Measurements from ENCODE around the gene LY9.
A peak's percentile ranks its signal among the peaks of the same experiment; 100 is the strongest.

The LY9 gene

GRCh38 chr1:160794376-160794775 lies 1.6 kb upstream of the LY9 start:
- Histone ChIP-seq H3K4me3 (no peak overlapping the region), H3K4me1 (peaks cover 53 to 66% (median 59%) of the 10 kb centered on the region in 10 experiments)
- peak in 5 of 11 experiments; percentile 15 to 56 (median 48); a peak in 4 of 22 replicates for TF ChIP-seq Cebpa-rat (IDR thresholded peaks at IDR 0.05)

GRCh38 chr1:160797271-160797709 lies 1.3 kb downstream of the LY9 start:
- peaks cover 6 to 11% (median 7%) of the 10 kb centered on the region in 11 experiments; a peak in 21 of 22 replicates for H3K9me3 ChIP-seq (replicated peaks in 1 of 11)
- peaks cover 0 to 8% (median 5%) of the 10 kb centered on the region in 11 experiments; a peak in 10 of 22 replicates for H3K36me3 ChIP-seq
- TF ChIP-seq Cebpa-rat (IDR thresholded peaks at IDR 0.05), result no peak
- H3K9ac ChIP-seq, result peak overlapping the region in 6 of 11 experiments; percentile 4 to 68 (median 31); a peak in 7 of 22 replicates
- no peaks in the 10 kb centered on the region for H4K20me1 ChIP-seq
- H3K4me2 ChIP-seq, result peak overlapping the region; percentile 69 to 87 (median 79)
- H3K27me3 ChIP-seq, result no peaks in the 10 kb centered on the region
- peak overlapping the region in 3 of 10 experiments; percentile 11 to 25 (median 13); a peak in 3 of 20 replicates for H3K4me3 ChIP-seq
- H3K27ac ChIP-seq, result peak overlapping the region in 10 of 11 experiments; percentile 52 to 82 (median 68); a peak in 18 of 22 replicates
- peaks cover 50 to 72% (median 64%) of the 10 kb centered on the region in 10 experiments for H3K4me1 ChIP-seq

More at GRCh38 chr1:160794376-160794775, 1.6 kb upstream of the LY9 start:
- Histone ChIP-seq H4K20me1 (no peaks in the 10 kb centered on the region), H3K4me2 (0 out of 22 replicates have a peak overlapping the region, but pooled peaks of 1 of the 11 experiments have one; percentile 10), H3K27me3 (no peaks in the 10 kb centered on the region), H3K9ac (no peak overlapping the region), H3K27ac (no peak overlapping the region), H3K9me3 (replicated peaks in 1 of 11) (peaks cover 0 to 7% (median 0%) of the 10 kb centered on the region in 11 experiments; a peak in 5 of 22 replicates), H3K36me3 (no peaks in the 10 kb centered on the region)

GRCh38 chr1:160797861-160798273 lies 1.9 kb downstream of the LY9 start:
- no peaks in the 10 kb centered on the region for H4K20me1 ChIP-seq
- peaks cover 0 to 13% (median 7%) of the 10 kb centered on the region in 11 experiments; a peak in 10 of 22 replicates for H3K36me3 ChIP-seq
- H3K4me3 ChIP-seq, result no peak overlapping the region; a peak in 1 of 20 replicates
- H3K27ac ChIP-seq, result peak overlapping the region in 9 of 11 experiments; percentile 25 to 82 (median 68); a peak in 14 of 22 replicates
- peak overlapping the region; percentile 69 to 87 (median 79); a peak in 21 of 22 replicates for H3K4me2 ChIP-seq
- TF ChIP-seq Cebpa-rat (IDR thresholded peaks at IDR 0.05), result peak in 1 of 11 experiments; percentile 38; a peak in 1 of 22 replicates
- H3K9me3 ChIP-seq (replicated peaks in 1 of 11), result peaks cover 6 to 13% (median 12%) of the 10 kb centered on the region in 11 experiments; a peak in 21 of 22 replicates
- peaks cover 50 to 72% (median 64%) of the 10 kb centered on the region in 10 experiments for H3K4me1 ChIP-seq
- no peaks in the 10 kb centered on the region for H3K27me3 ChIP-seq
- H3K9ac ChIP-seq, result peak overlapping the region in 4 of 11 experiments; percentile 6 to 50 (median 16); a peak in 4 of 22 replicates

- peak overlapping the region in 8 of 11 experiments; percentile 33 to 82 (median 64); a peak in 12 of 22 replicates for H3K27ac ChIP-seq
- peak overlapping the region; percentile 69 to 87 (median 79); a peak in 20 of 22 replicates for H3K4me2 ChIP-seq
- H3K9me3 ChIP-seq (replicated peaks in 1 of 11), result peaks cover 6 to 19% (median 15%) of the 10 kb centered on the region in 11 experiments; a peak in 21 of 22 replicates
- no peaks in the 10 kb centered on the region for H3K27me3 ChIP-seq
- H3K9ac ChIP-seq, result peak overlapping the region in 3 of 11 experiments; percentile 14 to 50 (median 19); a peak in 4 of 22 replicates
- H3K36me3 ChIP-seq, result peaks cover 0 to 15% (median 7%) of the 10 kb centered on the region in 11 experiments; a peak in 10 of 22 replicates
- peaks cover 50 to 72% (median 64%) of the 10 kb centered on the region in 10 experiments for H3K4me1 ChIP-seq
- H4K20me1 ChIP-seq, result no peaks in the 10 kb centered on the region
- no peak overlapping the region for H3K4me3 ChIP-seq
- TF ChIP-seq Cebpa-rat (IDR thresholded peaks at IDR 0.05), result no peak
These were observed 2.5 kb downstream of the LY9 start for GRCh38 chr1:160798439-160798838.

- H3K9me3 ChIP-seq (replicated peaks in 1 of 11), result peaks cover 12 to 30% (median 25%) of the 10 kb centered on the region in 11 experiments; a peak in 21 of 22 replicates
- H3K4me1 ChIP-seq, result peaks cover 50 to 72% (median 64%) of the 10 kb centered on the region in 10 experiments
- H3K4me2 ChIP-seq, result peak overlapping the region in 2 of 11 experiments; percentile 8 to 69; a peak in 3 of 22 replicates
- no peak overlapping the region for H3K9ac ChIP-seq
- H3K36me3 ChIP-seq, result peaks cover 0 to 15% (median 7%) of the 10 kb centered on the region in 11 experiments; a peak in 10 of 22 replicates
- H4K20me1 ChIP-seq, result no peaks in the 10 kb centered on the region
- no peak overlapping the region for H3K4me3 ChIP-seq
- no peak overlapping the region; a peak in 1 of 22 replicates for H3K27ac ChIP-seq
- no peak for TF ChIP-seq Cebpa-rat (IDR thresholded peaks at IDR 0.05)
- no peaks in the 10 kb centered on the region for H3K27me3 ChIP-seq
These were observed 3.7 kb downstream of the LY9 start for GRCh38 chr1:160799641-160800040.

GRCh38 chr1:160800142-160800541 lies 4.2 kb downstream of the LY9 start:
- H3K9me3 ChIP-seq (replicated peaks in 1 of 11), result peaks cover 12 to 35% (median 29%) of the 10 kb centered on the region in 11 experiments; a peak in 21 of 22 replicates
- H3K4me2 ChIP-seq, result peak overlapping the region in 10 of 11 experiments; percentile 24 to 69 (median 42); a peak in 14 of 22 replicates
- no peaks in the 10 kb centered on the region for H3K27me3 ChIP-seq
- no peaks in the 10 kb centered on the region for H4K20me1 ChIP-seq
- H3K4me3 ChIP-seq, result no peak overlapping the region
- peaks cover 0 to 15% (median 7%) of the 10 kb centered on the region in 11 experiments; a peak in 10 of 22 replicates for H3K36me3 ChIP-seq
- no peak overlapping the region for H3K9ac ChIP-seq
- TF ChIP-seq Cebpa-rat (IDR thresholded peaks at IDR 0.05), result no peak
- no peak overlapping the region for H3K27ac ChIP-seq
- H3K4me1 ChIP-seq, result peaks cover 50 to 67% (median 60%) of the 10 kb centered on the region in 10 experiments

- Histone ChIP-seq H3K4me2 (peak overlapping the region; percentile 24 to 69 (median 37); a peak in 19 of 22 replicates), H4K20me1 (no peaks in the 10 kb centered on the region), H3K36me3 (peaks cover 0 to 15% (median 7%) of the 10 kb centered on the region in 11 experiments; a peak in 10 of 22 replicates), H3K27me3 (no peaks in the 10 kb centered on the region), H3K27ac (peak overlapping the region in 4 of 11 experiments; percentile 1 to 40 (median 26); a peak in 5 of 22 replicates), H3K4me1 (peaks cover 43 to 60% (median 54%) of the 10 kb centered on the region in 10 experiments), H3K9ac (no peak overlapping the region), H3K9me3 (replicated peaks in 1 of 11) (peaks cover 15 to 42% (median 34%) of the 10 kb centered on the region in 11 experiments; a peak in 21 of 22 replicates), H3K4me3 (no peak overlapping the region)
- TF ChIP-seq Cebpa-rat (IDR thresholded peaks at IDR 0.05), result no peak
These were observed 4.9 kb downstream of the LY9 start for GRCh38 chr1:160800645-160801408.

- no peak for TF ChIP-seq Cebpa-rat (IDR thresholded peaks at IDR 0.05)
- H3K4me3 ChIP-seq, result no peak overlapping the region
- no peaks in the 10 kb centered on the region for H4K20me1 ChIP-seq
- peaks cover 0 to 15% (median 10%) of the 10 kb centered on the region in 11 experiments; a peak in 11 of 22 replicates for H3K36me3 ChIP-seq
- peaks cover 31 to 48% (median 42%) of the 10 kb centered on the region in 10 experiments for H3K4me1 ChIP-seq
- H3K27me3 ChIP-seq, result no peaks in the 10 kb centered on the region
- H3K9me3 ChIP-seq (replicated peaks in 1 of 11), result peaks cover 26 to 54% (median 46%) of the 10 kb centered on the region in 11 experiments
- H3K9ac ChIP-seq, result no peak overlapping the region
- H3K4me2 ChIP-seq, result peak overlapping the region in 7 of 11 experiments; percentile 14 to 57 (median 37); a peak in 6 of 22 replicates
- H3K27ac ChIP-seq, result peak overlapping the region in 5 of 11 experiments; percentile 4 to 40 (median 17); a peak in 3 of 22 replicates
These were observed 6.0 kb downstream of the LY9 start for GRCh38 chr1:160801836-160802580.

Data from BLaER1 treated with 17β-estradiol and CSF1 and Interleukin-3, amounts not matched to agents 10 nM and 100 nM (cell line).